GM12872 (cell line): Measurements from ENCODE around the gene FANCL.

ENCODE experiments used
- TF ChIP-seq, protein P1 (sequence below): IDR thresholded peaks from 3 replicates; pipeline ENCODE4 v1.5.1; 2011; ENCODE audit warnings: low read depth, mild to moderate bottlenecking, low read length, moderate library complexity; ENCODE audit not compliant: insufficient read depth

FANCL gene

DNA sequence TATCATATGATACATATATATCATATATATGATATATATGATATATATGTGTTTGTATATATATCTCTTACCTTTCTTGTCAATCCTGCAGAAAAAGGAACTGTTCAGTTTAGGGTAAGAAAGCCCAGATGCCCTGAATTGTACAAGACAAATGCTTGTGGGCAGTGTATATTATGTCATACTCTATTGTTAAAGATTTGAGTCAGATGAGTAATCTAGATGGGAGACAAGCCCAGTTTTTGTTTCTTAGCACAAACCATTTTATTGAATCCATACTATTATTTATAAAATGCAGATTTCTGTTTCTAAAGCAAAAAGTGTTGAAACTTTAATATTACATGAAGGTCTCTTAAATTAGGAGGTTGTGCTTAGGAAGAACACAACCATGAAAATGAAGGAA is 103.9 kb downstream of the FANCL start:
- TF ChIP-seq, protein P1, sequence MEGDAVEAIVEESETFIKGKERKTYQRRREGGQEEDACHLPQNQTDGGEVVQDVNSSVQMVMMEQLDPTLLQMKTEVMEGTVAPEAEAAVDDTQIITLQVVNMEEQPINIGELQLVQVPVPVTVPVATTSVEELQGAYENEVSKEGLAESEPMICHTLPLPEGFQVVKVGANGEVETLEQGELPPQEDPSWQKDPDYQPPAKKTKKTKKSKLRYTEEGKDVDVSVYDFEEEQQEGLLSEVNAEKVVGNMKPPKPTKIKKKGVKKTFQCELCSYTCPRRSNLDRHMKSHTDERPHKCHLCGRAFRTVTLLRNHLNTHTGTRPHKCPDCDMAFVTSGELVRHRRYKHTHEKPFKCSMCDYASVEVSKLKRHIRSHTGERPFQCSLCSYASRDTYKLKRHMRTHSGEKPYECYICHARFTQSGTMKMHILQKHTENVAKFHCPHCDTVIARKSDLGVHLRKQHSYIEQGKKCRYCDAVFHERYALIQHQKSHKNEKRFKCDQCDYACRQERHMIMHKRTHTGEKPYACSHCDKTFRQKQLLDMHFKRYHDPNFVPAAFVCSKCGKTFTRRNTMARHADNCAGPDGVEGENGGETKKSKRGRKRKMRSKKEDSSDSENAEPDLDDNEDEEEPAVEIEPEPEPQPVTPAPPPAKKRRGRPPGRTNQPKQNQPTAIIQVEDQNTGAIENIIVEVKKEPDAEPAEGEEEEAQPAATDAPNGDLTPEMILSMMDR, result no peak

DNA sequence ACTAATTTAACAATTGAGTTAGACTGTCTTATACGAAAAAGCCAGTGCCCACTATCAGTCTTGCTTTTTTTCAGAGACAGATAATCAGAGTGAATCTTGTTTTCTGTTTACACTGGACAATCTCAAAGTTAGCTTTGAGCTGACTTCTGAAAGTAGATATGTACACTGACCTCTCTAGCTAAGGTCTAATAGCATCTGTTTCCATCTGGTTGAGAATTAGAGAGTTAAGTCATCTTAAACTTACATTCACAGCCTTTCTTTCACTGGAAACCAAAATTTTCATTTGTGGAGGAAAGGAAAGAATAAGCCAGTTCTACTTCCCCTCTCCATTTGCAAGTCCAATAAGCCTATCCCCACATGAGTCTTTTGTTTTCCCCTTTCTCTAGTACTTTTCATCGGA is 105.3 kb downstream of the FANCL start:
- TF ChIP-seq, protein P1, result no peak

DNA sequence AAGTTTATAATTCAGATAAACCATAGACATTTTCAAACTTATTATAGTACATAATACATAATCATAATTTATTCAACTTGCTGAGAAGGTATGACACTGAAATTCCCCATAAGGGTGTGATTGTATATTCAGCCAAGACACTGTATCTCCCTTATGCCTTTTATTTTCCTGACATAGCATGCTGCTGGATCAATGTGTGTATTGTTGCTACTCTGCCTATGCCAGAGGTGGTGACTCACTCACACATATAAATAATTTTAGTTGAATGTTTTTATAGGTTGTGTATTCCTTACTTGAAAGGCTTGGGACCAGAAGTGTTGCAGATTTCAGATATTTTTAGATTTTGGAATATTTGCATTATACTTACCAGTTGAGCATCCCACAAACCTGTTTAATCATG is 107.7 kb downstream of the FANCL start:
- TF ChIP-seq, protein P1, result no peak

DNA sequence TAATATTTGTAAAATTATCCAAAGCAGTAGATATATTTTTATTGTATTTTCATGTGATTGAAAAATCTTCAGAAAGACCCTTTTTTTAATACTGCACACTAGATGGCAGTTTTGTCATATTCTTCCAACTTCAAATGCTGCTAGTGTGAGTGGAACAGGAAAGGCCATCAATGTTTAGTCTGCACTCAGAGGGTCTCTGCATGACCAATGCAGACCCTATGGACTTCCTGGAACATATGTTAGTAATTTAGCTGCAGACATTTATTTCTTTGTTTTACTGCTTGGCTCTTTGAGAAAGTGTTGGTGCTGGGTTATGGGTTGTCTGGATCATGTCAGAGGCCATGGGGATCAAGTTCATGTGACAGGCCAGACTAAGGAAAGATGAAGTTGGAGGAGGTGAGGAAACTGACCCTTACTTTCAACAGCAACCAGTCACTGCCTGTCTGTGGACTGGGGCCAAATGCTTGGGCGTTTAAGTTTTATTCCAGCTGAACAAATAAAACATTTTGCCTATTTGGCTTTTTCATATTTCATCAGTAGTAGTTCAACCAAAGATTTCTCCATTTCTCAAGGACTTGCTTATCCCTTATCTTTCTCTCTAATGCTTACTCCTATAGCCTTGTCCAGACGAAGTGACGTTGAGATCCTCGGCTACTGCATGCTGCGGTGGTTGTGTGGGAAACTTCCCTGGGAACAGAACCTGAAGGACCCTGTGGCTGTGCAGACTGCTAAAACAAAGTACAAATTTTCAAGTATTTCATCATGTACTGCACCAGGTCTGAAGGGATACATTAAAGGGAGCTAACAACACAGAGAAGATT is 109.7 kb downstream of the FANCL start:
- TF ChIP-seq, protein P1, result no peak

DNA sequence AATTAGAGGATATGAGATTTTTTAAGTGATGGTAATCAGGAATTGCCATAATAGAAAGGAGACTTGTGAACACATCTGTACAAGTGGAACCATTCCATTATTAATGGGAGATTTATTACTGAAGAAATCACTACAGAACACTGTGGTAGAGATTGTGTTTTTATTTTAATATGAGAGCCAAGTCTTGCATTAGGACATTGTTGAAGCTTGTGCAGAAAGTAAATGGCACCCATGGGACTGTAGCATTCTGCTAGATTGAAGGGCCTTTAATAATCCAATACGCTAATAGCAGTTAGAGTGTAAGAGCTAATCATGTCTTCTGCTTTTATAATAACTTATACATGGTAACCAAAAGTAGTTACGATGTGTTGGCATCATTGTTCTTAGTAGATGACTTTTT is 110.9 kb downstream of the FANCL start:
- TF ChIP-seq, protein P1, result no peak

DNA sequence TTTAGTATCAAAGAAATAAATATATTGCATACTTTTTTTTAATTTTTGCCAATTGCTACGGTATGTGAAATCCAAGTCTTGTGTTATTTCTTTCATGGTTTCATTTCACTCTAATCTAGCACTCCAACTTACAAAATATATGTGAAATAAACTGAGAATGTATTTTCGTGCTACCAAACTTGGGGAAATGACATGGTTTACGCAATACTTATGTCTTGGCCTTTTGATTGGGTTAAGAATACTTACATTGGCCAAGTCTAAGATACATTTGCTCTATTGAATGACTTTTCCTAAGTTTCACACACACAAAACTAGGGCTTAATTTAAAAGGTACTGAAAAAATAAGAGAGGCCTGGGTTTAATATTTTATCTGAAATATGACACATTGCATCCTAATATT is 114.0 kb downstream of the FANCL start:
- TF ChIP-seq, protein P1, result no peak

DNA sequence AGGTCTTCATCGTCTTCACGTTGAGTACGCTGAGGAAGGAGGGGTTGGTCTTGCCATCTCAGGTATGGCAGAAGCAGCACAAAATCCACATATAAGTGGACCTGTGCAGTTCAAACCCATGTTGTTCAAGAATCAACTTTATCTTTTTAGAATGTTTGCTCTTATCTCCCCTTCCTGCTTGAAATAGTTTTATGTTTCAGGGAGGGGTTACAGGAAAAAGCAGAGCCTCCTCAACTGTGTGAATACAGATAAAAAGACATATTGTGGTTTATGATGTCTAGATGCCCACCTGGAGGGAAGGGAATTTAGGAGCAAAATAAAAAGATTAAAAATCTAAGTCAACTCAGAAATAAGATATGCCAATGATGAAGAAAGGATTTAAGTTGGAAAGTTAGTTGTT is 118.6 kb downstream of the FANCL start:
- TF ChIP-seq, protein P1, result no peak

DNA sequence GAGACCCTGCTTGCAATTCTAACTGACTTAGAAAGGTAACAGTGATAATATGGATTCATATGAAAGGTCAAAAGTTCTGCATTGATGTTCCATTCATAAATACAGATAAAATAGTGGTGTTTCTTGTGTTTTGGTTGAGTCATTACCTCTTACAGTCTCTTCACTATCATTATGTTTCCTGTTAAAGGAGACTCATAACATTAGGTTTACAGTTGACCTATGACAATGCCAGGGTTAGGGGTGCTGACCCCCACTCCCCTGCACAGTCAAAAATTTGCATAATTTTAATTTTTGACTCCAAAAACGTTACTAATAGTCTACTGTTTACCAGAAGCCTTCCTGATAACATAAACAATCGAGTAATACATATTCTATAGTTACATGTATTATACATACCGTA is 119.1 kb downstream of the FANCL start:
- TF ChIP-seq, protein P1, result no peak
